Measurements from ENCODE around the gene GUCA2B. TPM values are rescaled to one million over a fixed set of nuclear protein-coding genes. Genes with fewer than 3 reads are reported as not detected.
A peak's percentile ranks its signal among the peaks of the same experiment; 100 is the strongest.

The GUCA2B gene
- total RNA-seq, 3 donors from 2014 or later, result 153 to 381 (median 176) TPM

GRCh38 chr1:42173155-42173933, 20.1 kb downstream of the GUCA2B start:
- ATAC-seq, result peak; percentile 78
- intact Hi-C loops (cut with DNase I, micrococcal nuclease), result no loop called here
- TF ChIP-seq CTCF (IDR thresholded peaks at IDR 0.05), result peak; percentile 95

DNA sequence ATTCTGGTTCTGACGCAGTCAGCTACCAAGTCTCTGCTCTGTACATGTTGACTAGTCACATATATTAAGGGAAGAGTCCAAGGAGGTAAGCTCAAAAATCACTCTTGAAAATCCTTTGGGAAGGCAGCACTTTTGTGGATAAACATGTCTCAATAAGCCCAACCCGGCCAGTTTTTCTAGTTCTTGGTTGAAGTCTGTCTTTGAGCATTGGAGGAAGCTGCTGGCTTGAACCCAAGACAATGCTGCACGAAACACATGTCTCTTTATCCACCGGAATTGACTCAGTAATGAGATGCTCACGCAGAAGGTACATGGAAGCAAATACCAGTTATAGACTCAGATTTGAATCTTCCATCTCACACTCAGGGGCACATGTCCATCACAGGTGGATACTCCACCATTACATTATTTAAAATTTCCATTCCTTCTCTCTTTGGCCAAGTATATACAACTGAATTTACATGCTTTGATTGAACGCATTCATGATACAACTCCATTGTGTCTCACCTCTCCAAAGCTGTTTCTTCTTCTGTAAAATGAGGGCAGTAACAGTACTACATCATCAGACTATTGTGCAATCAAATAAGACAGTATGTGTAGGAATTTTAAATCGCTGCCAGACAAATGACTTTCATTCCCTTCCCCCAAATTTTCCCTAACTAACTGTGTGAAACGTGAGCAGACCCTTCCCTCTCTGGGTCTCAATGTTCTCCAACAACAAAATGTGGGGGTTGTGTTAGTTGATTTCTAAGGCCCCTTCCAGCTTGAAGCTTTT, 20.9 kb downstream of the GUCA2B start:
- DNase-seq (no peak), ATAC-seq (no peak)
- Histone ChIP-seq H3K9me3 (no peaks in the 10 kb centered on the region), H3K4me1 (ENCODE audit: low read depth) (peaks cover 29% of the 10 kb centered on the region), H3K36me3 (ENCODE audit: low read depth) (no peaks in the 10 kb centered on the region), H3K4me3 (no peak overlapping the region)
- intact Hi-C loops (cut with DNase I, micrococcal nuclease), result no loop called here
- no peak for TF ChIP-seq CTCF (IDR thresholded peaks at IDR 0.05)

More at GRCh38 chr1:42173155-42173933, 20.1 kb downstream of the GUCA2B start:
- no peaks in the 10 kb centered on the region for H3K36me3 ChIP-seq (ENCODE audit: low read depth)
- no peak overlapping the region for H3K4me3 ChIP-seq
- H3K9me3 ChIP-seq, result no peaks in the 10 kb centered on the region
- peaks cover 33% of the 10 kb centered on the region for H3K4me1 ChIP-seq (ENCODE audit: low read depth)
- peak; percentile 65 to 76 (median 69) for DNase-seq

- no peak for DNase-seq
- Histone ChIP-seq H3K4me1 (ENCODE audit: low read depth) (peaks cover 21% of the 10 kb centered on the region), H3K36me3 (ENCODE audit: low read depth) (no peaks in the 10 kb centered on the region), H3K4me3 (no peak overlapping the region), H3K9me3 (no peaks in the 10 kb centered on the region)
- no peak for TF ChIP-seq CTCF (IDR thresholded peaks at IDR 0.05)
- intact Hi-C loops (cut with DNase I, micrococcal nuclease), result no loop called here
- no peak for ATAC-seq
These were observed 22.3 kb downstream of the GUCA2B start for GRCh38 chr1:42175314-42176054.

- no peaks in the 10 kb centered on the region for H3K36me3 ChIP-seq (ENCODE audit: low read depth)
- ATAC-seq (no peak), DNase-seq (peak in 1 of 3 donors; percentile 39)
- intact Hi-C loops (cut with DNase I, micrococcal nuclease), result no loop called here
- no peak overlapping the region for H3K4me3 ChIP-seq
- H3K4me1 ChIP-seq (ENCODE audit: low read depth), result peaks cover 8% of the 10 kb centered on the region
- no peaks in the 10 kb centered on the region for H3K9me3 ChIP-seq
- no peak for TF ChIP-seq CTCF (IDR thresholded peaks at IDR 0.05)
These were observed 23.8 kb downstream of the GUCA2B start for GRCh38 chr1:42176902-42177519.

- H3K4me1 ChIP-seq (ENCODE audit: low read depth), result peaks cover 6% of the 10 kb centered on the region
- DNase-seq, result peak in 2 of 3 donors; percentile 48 to 52
These were observed 24.4 kb downstream of the GUCA2B start for GRCh38 chr1:42177541-42177981.

More at GRCh38 chr1:42177541-42177981, 24.4 kb downstream of the GUCA2B start:
- Histone ChIP-seq H3K9me3 (no peaks in the 10 kb centered on the region), H3K4me3 (no peak overlapping the region), H3K36me3 (ENCODE audit: low read depth) (no peaks in the 10 kb centered on the region)
- intact Hi-C loops (cut with DNase I, micrococcal nuclease), result no loop called here
- no peak for ATAC-seq
- TF ChIP-seq CTCF (IDR thresholded peaks at IDR 0.05), result no peak
